ENCODE measurements around the gene KCNQ1. TPM values are rescaled to one million over a fixed set of nuclear protein-coding genes. Genes with fewer than 3 reads are reported as not detected.

KCNQ1 gene
- total RNA-seq, 6 donors from 2014 or later: 18.0 to 45.4 (median 32.7) TPM

DNA sequence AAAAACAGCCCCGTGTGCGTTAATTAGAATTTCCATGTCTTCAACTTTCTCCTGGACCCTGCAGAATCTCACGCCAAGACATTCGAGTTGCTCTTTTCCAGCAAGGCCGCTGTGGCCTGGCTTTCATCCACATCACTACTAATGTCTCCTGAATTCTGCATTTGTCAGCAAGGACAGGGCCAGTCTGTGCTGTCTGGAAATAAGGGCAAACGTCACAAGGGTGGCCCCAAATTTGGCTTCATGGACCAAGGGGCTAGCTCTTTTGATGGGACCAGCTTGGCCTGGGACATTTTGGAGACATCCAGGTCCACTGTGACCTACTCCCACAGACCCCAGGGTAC is 221.6 kb downstream of the KCNQ1 start:
- no peak overlapping the region for H3K27ac ChIP-seq
- no peaks in the 10 kb centered on the region for H3K9me3 ChIP-seq
- DNase-seq: no peak
- H3K27me3 ChIP-seq: no peaks in the 10 kb centered on the region
- WGBS, 2 donors: 89 to 92% methylated on average over 6 of the region's 6 CpGs
- H3K4me3 ChIP-seq: no peak overlapping the region
- ATAC-seq (ENCODE audit: low FRiP score in 2 of 2): peak in 1 of 2 donors; percentile 42
- TF ChIP-seq EP300 (IDR thresholded peaks at IDR 0.05): no peak
- TF ChIP-seq CTCF (IDR thresholded peaks at IDR 0.05): no peak
- no peak for TF ChIP-seq POLR2A (IDR thresholded peaks at IDR 0.05)
- no peak for TF ChIP-seq POLR2AphosphoS5 (IDR thresholded peaks at IDR 0.05)
- H3K36me3 ChIP-seq: peaks cover 0 to 14% (median 3%) of the 10 kb centered on the region in 4 donors
- no peaks in the 10 kb centered on the region for H3K4me1 ChIP-seq

DNA sequence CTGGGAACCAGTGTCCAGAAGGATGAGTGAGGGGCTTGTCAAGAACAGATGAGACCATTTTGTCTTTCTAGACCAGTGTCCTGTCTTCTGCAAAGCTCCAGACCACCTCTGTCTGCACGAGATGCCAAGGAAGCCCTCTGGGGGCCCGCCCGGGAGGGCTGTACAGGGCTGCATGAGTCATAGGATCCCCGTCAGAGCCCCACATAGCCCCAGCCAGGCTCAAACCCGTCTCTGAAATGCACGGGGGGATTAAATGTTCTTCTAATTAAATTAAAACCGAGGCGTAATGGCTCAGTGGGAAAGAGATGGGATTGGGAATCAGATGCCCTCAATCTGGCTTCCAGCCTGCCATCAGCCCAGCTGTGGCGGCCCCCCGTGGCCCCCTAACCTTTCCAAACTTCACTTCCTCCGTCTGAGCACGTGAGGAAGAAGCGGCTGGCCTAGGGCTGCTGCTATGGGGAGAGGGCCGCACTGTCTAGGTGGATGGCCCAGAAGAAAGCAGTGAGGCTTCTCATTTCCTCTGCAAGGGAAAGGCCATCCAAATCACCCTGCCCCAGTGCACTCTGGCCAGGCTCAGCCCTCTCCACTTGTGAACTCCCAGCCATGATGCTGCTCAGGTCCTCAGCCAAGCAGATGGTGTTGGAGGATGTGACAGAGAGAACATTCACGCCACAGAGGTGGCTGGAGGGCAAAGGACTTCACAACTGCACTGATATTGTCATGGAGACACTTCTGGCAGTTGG is 222.2 kb downstream of the KCNQ1 start:
- ATAC-seq (ENCODE audit: low FRiP score in 2 of 2) (peak in 1 of 2 donors; percentile 53), DNase-seq (no peak)
- H3K4me3 ChIP-seq: no peak overlapping the region
- peaks cover 0 to 14% (median 3%) of the 10 kb centered on the region in 4 donors for H3K36me3 ChIP-seq
- H3K27me3 ChIP-seq: no peaks in the 10 kb centered on the region
- no peaks in the 10 kb centered on the region for H3K9me3 ChIP-seq
- H3K27ac ChIP-seq: no peak overlapping the region
- no peak for TF ChIP-seq POLR2AphosphoS5 (IDR thresholded peaks at IDR 0.05)
- no peak for TF ChIP-seq POLR2A (IDR thresholded peaks at IDR 0.05)
- no peak for TF ChIP-seq CTCF (IDR thresholded peaks at IDR 0.05)
- no peak for TF ChIP-seq EP300 (IDR thresholded peaks at IDR 0.05)
- 83 to 90% methylated on average over 9 to 15 of the region's 15 CpGs for WGBS, 2 donors
- no peaks in the 10 kb centered on the region for H3K4me1 ChIP-seq

GRCh38 chr11:2667940-2668339 is 223.1 kb downstream of the KCNQ1 start:
- no peak for ATAC-seq (ENCODE audit: low FRiP score in 2 of 2)
- no peak overlapping the region for H3K27ac ChIP-seq
- TF ChIP-seq POLR2AphosphoS5 (IDR thresholded peaks at IDR 0.05): no peak
- TF ChIP-seq CTCF (IDR thresholded peaks at IDR 0.05): no peak
- no peak for TF ChIP-seq EP300 (IDR thresholded peaks at IDR 0.05)
- TF ChIP-seq POLR2A (IDR thresholded peaks at IDR 0.05): no peak
- H3K4me3 ChIP-seq: no peak overlapping the region
- H3K27me3 ChIP-seq: no peaks in the 10 kb centered on the region
- no peaks in the 10 kb centered on the region for H3K9me3 ChIP-seq
- 77 to 90% methylated on average over 2 of the region's 2 CpGs for WGBS, 2 donors
- H3K4me1 ChIP-seq: no peaks in the 10 kb centered on the region
- peaks cover 0 to 7% (median 0%) of the 10 kb centered on the region in 4 donors for H3K36me3 ChIP-seq
- no peak for DNase-seq

GRCh38 chr11:2668876-2669275 is 224.1 kb downstream of the KCNQ1 start:
- DNase-seq: no peak
- Histone ChIP-seq H3K36me3 (no peaks in the 10 kb centered on the region), H3K9me3 (no peaks in the 10 kb centered on the region), H3K27ac (no peak overlapping the region), H3K27me3 (no peaks in the 10 kb centered on the region), H3K4me1 (no peaks in the 10 kb centered on the region), H3K4me3 (no peak overlapping the region)
- ATAC-seq (ENCODE audit: low FRiP score in 2 of 2): no peak
- 94 to 97% methylated on average over 5 of the region's 5 CpGs for WGBS, 2 donors
- no peak for TF ChIP-seq CTCF (IDR thresholded peaks at IDR 0.05)
- TF ChIP-seq POLR2A (IDR thresholded peaks at IDR 0.05): no peak
- no peak for TF ChIP-seq EP300 (IDR thresholded peaks at IDR 0.05)
- TF ChIP-seq POLR2AphosphoS5 (IDR thresholded peaks at IDR 0.05): no peak

All from upper lobe of left lung (tissue), 6 donors.